Measurements from ENCODE around the gene TPM4. TPM values are rescaled to one million over a fixed set of nuclear protein-coding genes. Genes with fewer than 3 reads are reported as not detected.

Gene TPM4
- total RNA-seq, 1 donor: 1,233 TPM

- DNase-seq (ENCODE audit: insufficient read length, low spot score, missing footprints): peak; percentile 47
Measured at GRCh38 chr19:16030964-16031871, 45.1 kb upstream of the TPM4 start.

GRCh38 chr19:16031872-16032200 is 44.5 kb upstream of the TPM4 start:
- H3K79me2 ChIP-seq (ENCODE audit: insufficient read depth, low read length): no peaks in the 10 kb centered on the region
- H3K4me3 ChIP-seq (ENCODE audit: insufficient read depth, low read length): no peak overlapping the region
- no peaks in the 10 kb centered on the region for H4K20me1 ChIP-seq (ENCODE audit: insufficient read depth, low read length)
- DNase-seq (ENCODE audit: insufficient read length, low spot score, missing footprints): peak; percentile 53
- H3K36me3 ChIP-seq (ENCODE audit: insufficient read depth, low read length): no peaks in the 10 kb centered on the region
- H3K4me2 ChIP-seq (ENCODE audit: insufficient read depth, low read length): no peak overlapping the region
- no peaks in the 10 kb centered on the region for H3K4me1 ChIP-seq (ENCODE audit: insufficient read depth, low read length)
- H3K27me3 ChIP-seq (ENCODE audit: insufficient read depth, low read length): no peaks in the 10 kb centered on the region
- H3K9me3 ChIP-seq (ENCODE audit: low read depth, low read length): no peaks in the 10 kb centered on the region
- no peak for TF ChIP-seq CTCF (IDR thresholded peaks at IDR 0.05; ENCODE audit: extremely low read depth, low read depth, low read length)
- no peak overlapping the region for H3K27ac ChIP-seq (ENCODE audit: low read depth, low read length)
- no peak overlapping the region for H2AFZ ChIP-seq (ENCODE audit: low read length)

More at GRCh38 chr19:16030964-16031871, 45.1 kb upstream of the TPM4 start:
- H3K4me3 ChIP-seq (ENCODE audit: insufficient read depth, low read length): no peak overlapping the region
- no peaks in the 10 kb centered on the region for H3K27me3 ChIP-seq (ENCODE audit: insufficient read depth, low read length)
- no peaks in the 10 kb centered on the region for H3K4me1 ChIP-seq (ENCODE audit: insufficient read depth, low read length)
- no peak overlapping the region for H2AFZ ChIP-seq (ENCODE audit: low read length)
- no peak overlapping the region for H3K4me2 ChIP-seq (ENCODE audit: insufficient read depth, low read length)
- no peaks in the 10 kb centered on the region for H3K9me3 ChIP-seq (ENCODE audit: low read depth, low read length)
- H3K79me2 ChIP-seq (ENCODE audit: insufficient read depth, low read length): no peaks in the 10 kb centered on the region
- H3K27ac ChIP-seq (ENCODE audit: low read depth, low read length): no peak overlapping the region
- H3K36me3 ChIP-seq (ENCODE audit: insufficient read depth, low read length): no peaks in the 10 kb centered on the region
- no peak for TF ChIP-seq CTCF (IDR thresholded peaks at IDR 0.05; ENCODE audit: extremely low read depth, low read depth, low read length)
- H4K20me1 ChIP-seq (ENCODE audit: insufficient read depth, low read length): no peaks in the 10 kb centered on the region

GRCh38 chr19:16032509-16033135 is 43.7 kb upstream of the TPM4 start:
- Histone ChIP-seq H3K9me3 (ENCODE audit: low read depth, low read length) (no peaks in the 10 kb centered on the region), H4K20me1 (ENCODE audit: insufficient read depth, low read length) (no peaks in the 10 kb centered on the region), H3K27ac (ENCODE audit: low read depth, low read length) (no peak overlapping the region), H3K36me3 (ENCODE audit: insufficient read depth, low read length) (no peaks in the 10 kb centered on the region), H3K79me2 (ENCODE audit: insufficient read depth, low read length) (no peaks in the 10 kb centered on the region), H3K4me1 (ENCODE audit: insufficient read depth, low read length) (no peaks in the 10 kb centered on the region), H3K4me2 (ENCODE audit: insufficient read depth, low read length) (no peak overlapping the region), H2AFZ (ENCODE audit: low read length) (no peak overlapping the region), H3K27me3 (ENCODE audit: insufficient read depth, low read length) (no peaks in the 10 kb centered on the region), H3K4me3 (ENCODE audit: insufficient read depth, low read length) (no peak overlapping the region)
- DNase-seq (ENCODE audit: insufficient read length, low spot score, missing footprints): peak; percentile 54
- no peak for TF ChIP-seq CTCF (IDR thresholded peaks at IDR 0.05; ENCODE audit: extremely low read depth, low read depth, low read length)

- no peaks in the 10 kb centered on the region for H3K79me2 ChIP-seq (ENCODE audit: insufficient read depth, low read length)
- H3K4me2 ChIP-seq (ENCODE audit: insufficient read depth, low read length): no peak overlapping the region
- no peaks in the 10 kb centered on the region for H3K4me1 ChIP-seq (ENCODE audit: insufficient read depth, low read length)
- no peak overlapping the region for H3K4me3 ChIP-seq (ENCODE audit: insufficient read depth, low read length)
- H2AFZ ChIP-seq (ENCODE audit: low read length): no peak overlapping the region
- no peak for TF ChIP-seq CTCF (IDR thresholded peaks at IDR 0.05; ENCODE audit: extremely low read depth, low read depth, low read length)
- H4K20me1 ChIP-seq (ENCODE audit: insufficient read depth, low read length): no peaks in the 10 kb centered on the region
- DNase-seq (ENCODE audit: insufficient read length, low spot score, missing footprints): peak; percentile 68
- no peaks in the 10 kb centered on the region for H3K27me3 ChIP-seq (ENCODE audit: insufficient read depth, low read length)
- no peak overlapping the region for H3K27ac ChIP-seq (ENCODE audit: low read depth, low read length)
- H3K9me3 ChIP-seq (ENCODE audit: low read depth, low read length): no peaks in the 10 kb centered on the region
- no peaks in the 10 kb centered on the region for H3K36me3 ChIP-seq (ENCODE audit: insufficient read depth, low read length)
Measured at GRCh38 chr19:16033136-16033530, 43.2 kb upstream of the TPM4 start.
